WTC11 (cell line): Measurements from ENCODE around the gene TMEM106A. TPM values are rescaled to one million over a fixed set of nuclear protein-coding genes. Genes with fewer than 3 reads are reported as not detected.
A peak's percentile ranks its signal among the peaks of the same experiment; 100 is the strongest.

Experiments used
- ATAC-seq: fragments of 200-7000 bp; cut with Tn5 transposase; 2 replicates; pipeline ENCODE4 v1.10.0; 2021; ENCODE audit warnings: mild to moderate bottlenecking, moderate library complexity
- CTCF ChIA-PET: fragments of 300-600 bp; sonication (Branson Sonifier 250); formaldehyde crosslinking; loops from one replicate; lab custom pipeline; 2021; ENCODE audit warnings: antibody characterized with exemption; lab: Charles Lee
- POLR2A ChIA-PET: fragments of 350-600 bp; sonication (Branson Sonifier 250); formaldehyde crosslinking; loops from one replicate; lab custom pipeline; 2021; ENCODE audit warnings: antibody characterized with exemption; lab: Charles Lee
- DNase-seq: peaks from one replicate; pipeline ENCODE4 v3.0.0; 2021; ENCODE audit warnings: low spot score
- H3K27ac Mint-ChIP-seq: 2 replicates; pipeline ENCODE4 v1.8.0; 2021; ENCODE audit warnings: mixed read lengths
- H3K27me3 Mint-ChIP-seq: 2 replicates; pipeline ENCODE4 v1.8.0; 2021; ENCODE audit warnings: low read depth, mild to moderate bottlenecking, moderate library complexity, mixed read lengths
- H3K36me3 Mint-ChIP-seq: 2 replicates; pipeline ENCODE4 v1.8.0; 2021; ENCODE audit warnings: mixed read lengths
- H3K4me1 Mint-ChIP-seq: 2 replicates; pipeline ENCODE4 v1.8.0; 2022; ENCODE audit warnings: mixed read lengths
- H3K4me3 Mint-ChIP-seq: 2 replicates; pipeline ENCODE4 v1.8.0; 2021; ENCODE audit warnings: mild to moderate bottlenecking, moderate library complexity, mixed read lengths
- H3K9me3 Mint-ChIP-seq: 2 replicates; pipeline ENCODE4 v1.8.0; 2021; ENCODE audit warnings: mixed read lengths
- ESRRA ChIP-seq: sonication (generic); formaldehyde crosslinking; IDR thresholded peaks from 2 replicates; pipeline ENCODE4 v1.8.1; 2022; ENCODE audit warnings: mild to moderate bottlenecking, missing genetic modification reagents, borderline replicate concordance
- GABPB1 ChIP-seq: sonication (generic); formaldehyde crosslinking; IDR thresholded peaks from 2 replicates; pipeline ENCODE4 v1.8.1; 2023; ENCODE audit warnings: mild to moderate bottlenecking, missing genetic modification reagents
- MYBL2 ChIP-seq: sonication (generic); formaldehyde crosslinking; IDR thresholded peaks from 2 replicates; pipeline ENCODE4 v1.8.1; 2023; ENCODE audit warnings: mild to moderate bottlenecking, moderate library complexity, missing genetic modification reagents
- NFYB ChIP-seq: sonication (generic); formaldehyde crosslinking; conservative IDR thresholded peaks from 2 replicates; pipeline ENCODE4 v1.8.0; 2022; ENCODE audit warnings: low read depth, missing genetic modification reagents
- RELA ChIP-seq: sonication (generic); formaldehyde crosslinking; IDR thresholded peaks from 2 replicates; pipeline ENCODE4 v1.8.1; 2022; ENCODE audit warnings: missing genetic modification reagents, mild to moderate bottlenecking, borderline replicate concordance
- ZNF317 ChIP-seq: sonication (generic); formaldehyde crosslinking; IDR thresholded peaks from 2 replicates; pipeline ENCODE4 v1.8.1; 2023; ENCODE audit warnings: low read depth, mild to moderate bottlenecking, moderate library complexity, missing genetic modification reagents, borderline replicate concordance
- total RNA-seq: library from RNA; stranded (reverse); gene quantifications from 3 replicates; pipeline ENCODE4 v1.2.3, GENCODE V29; 2021
- TF ChIP-seq, protein P1 (sequence below): sonication (generic); formaldehyde crosslinking; IDR thresholded peaks from 2 replicates; pipeline ENCODE4 v1.8.1; 2023; ENCODE audit warnings: mild to moderate bottlenecking, moderate library complexity, missing genetic modification reagents
- TF ChIP-seq, protein P2 (sequence below): sonication (generic); formaldehyde crosslinking; IDR thresholded peaks from 2 replicates; pipeline ENCODE4 v1.8.0; 2023; ENCODE audit warnings: missing genetic modification reagents
- TF ChIP-seq, protein P3 (sequence below): sonication (generic); formaldehyde crosslinking; IDR thresholded peaks from 2 replicates; pipeline ENCODE4 v1.8.0; 2022; ENCODE audit warnings: mild to moderate bottlenecking, missing genetic modification reagents
- TF ChIP-seq, protein P4 (sequence below): sonication (generic); formaldehyde crosslinking; conservative IDR thresholded peaks from 2 replicates; pipeline ENCODE4 v1.8.1; 2023; ENCODE audit warnings: mild to moderate bottlenecking, low read depth, missing genetic modification reagents, moderate library complexity

Gene TMEM106A
- total RNA-seq, 1 experiment from 2014 or later, result 4.4 TPM

DNA sequence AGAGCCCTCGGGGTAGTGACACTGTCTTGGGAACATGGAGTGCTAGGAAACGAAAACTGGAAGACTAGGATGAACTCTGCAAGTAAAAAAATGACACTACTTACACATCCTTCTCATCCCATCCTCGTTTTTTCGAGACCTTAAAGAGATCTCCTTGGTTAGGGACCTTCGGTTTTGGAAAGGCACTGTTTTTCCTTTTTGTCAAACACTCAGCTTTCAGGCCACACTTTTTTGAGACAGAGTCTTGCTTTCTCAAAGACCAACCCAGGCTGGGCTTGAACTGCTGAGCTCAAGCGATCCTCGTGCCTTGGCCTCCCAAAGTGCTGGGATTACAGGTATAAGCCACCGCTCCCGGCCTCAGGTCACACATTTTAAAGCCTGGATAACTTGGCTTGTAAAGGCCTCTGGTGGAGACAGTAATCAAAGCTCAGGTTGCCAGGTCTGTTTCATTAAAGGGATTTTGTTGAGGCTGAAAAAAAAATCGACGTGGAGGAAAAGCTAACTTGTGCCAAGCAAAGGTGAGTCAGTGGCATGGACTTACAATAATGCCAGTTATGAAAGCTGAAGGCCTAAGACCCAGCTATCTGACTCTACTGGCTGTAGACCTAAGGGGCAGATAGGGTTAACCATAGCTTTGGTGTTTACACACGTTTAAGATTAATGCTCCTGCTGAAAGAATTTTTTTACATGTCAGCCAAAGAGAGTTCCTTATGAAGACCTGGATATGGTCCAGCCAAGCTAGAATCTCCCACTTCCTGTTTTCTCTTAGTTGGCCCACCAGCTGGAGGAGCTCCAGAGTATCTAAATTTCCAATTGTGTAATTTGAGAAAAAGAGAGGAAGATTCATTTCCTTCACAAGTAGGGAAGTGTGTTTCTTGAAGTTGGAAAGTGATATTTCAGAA is 39.8 kb upstream of the TMEM106A start:
- Mint-ChIP-seq H3K27ac (no peak overlapping the region), H3K27me3 (no peaks in the 10 kb centered on the region), H3K9me3 (no peaks in the 10 kb centered on the region), H3K36me3 (peaks cover 4% of the 10 kb centered on the region; the same call in 1 of the 2 replicates), H3K4me3 (no peak overlapping the region), H3K4me1 (no peaks in the 10 kb centered on the region; the same call in none of the 2 replicates)
- POLR2A ChIA-PET, result interaction anchor here (0.6 to 1.4 kb wide), 5 partner anchors 46 to 1035 kb away, joined by 3 to 8 read pairs (median 4); partner anchors contain the start of genes BRCA1 and VAT1
- DNase-seq (no peak), ATAC-seq (no peak)
- TF ChIP-seq, protein P1, sequence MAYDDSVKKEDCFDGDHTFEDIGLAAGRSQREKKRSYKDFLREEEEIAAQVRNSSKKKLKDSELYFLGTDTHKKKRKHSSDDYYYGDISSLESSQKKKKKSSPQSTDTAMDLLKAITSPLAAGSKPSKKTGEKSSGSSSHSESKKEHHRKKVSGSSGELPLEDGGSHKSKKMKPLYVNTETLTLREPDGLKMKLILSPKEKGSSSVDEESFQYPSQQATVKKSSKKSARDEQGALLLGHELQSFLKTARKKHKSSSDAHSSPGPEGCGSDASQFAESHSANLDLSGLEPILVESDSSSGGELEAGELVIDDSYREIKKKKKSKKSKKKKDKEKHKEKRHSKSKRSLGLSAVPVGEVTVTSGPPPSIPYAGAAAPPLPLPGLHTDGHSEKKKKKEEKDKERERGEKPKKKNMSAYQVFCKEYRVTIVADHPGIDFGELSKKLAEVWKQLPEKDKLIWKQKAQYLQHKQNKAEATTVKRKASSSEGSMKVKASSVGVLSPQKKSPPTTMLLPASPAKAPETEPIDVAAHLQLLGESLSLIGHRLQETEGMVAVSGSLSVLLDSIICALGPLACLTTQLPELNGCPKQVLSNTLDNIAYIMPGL (CRISPR knock-in tag), result no peak
- TF ChIP-seq, protein P2, sequence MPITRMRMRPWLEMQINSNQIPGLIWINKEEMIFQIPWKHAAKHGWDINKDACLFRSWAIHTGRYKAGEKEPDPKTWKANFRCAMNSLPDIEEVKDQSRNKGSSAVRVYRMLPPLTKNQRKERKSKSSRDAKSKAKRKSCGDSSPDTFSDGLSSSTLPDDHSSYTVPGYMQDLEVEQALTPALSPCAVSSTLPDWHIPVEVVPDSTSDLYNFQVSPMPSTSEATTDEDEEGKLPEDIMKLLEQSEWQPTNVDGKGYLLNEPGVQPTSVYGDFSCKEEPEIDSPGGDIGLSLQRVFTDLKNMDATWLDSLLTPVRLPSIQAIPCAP (CRISPR knock-in tag), result no peak
- TF ChIP-seq ZNF317 (CRISPR knock-in tag), result no peak
- CTCF ChIA-PET, result interaction anchor here (1.0 to 1.9 kb wide), 8 partner anchors 28 to 208 kb away, joined by 3 to 8 read pairs (median 5); partner anchors contain the start of genes AARSD1 and RPL27

DNA sequence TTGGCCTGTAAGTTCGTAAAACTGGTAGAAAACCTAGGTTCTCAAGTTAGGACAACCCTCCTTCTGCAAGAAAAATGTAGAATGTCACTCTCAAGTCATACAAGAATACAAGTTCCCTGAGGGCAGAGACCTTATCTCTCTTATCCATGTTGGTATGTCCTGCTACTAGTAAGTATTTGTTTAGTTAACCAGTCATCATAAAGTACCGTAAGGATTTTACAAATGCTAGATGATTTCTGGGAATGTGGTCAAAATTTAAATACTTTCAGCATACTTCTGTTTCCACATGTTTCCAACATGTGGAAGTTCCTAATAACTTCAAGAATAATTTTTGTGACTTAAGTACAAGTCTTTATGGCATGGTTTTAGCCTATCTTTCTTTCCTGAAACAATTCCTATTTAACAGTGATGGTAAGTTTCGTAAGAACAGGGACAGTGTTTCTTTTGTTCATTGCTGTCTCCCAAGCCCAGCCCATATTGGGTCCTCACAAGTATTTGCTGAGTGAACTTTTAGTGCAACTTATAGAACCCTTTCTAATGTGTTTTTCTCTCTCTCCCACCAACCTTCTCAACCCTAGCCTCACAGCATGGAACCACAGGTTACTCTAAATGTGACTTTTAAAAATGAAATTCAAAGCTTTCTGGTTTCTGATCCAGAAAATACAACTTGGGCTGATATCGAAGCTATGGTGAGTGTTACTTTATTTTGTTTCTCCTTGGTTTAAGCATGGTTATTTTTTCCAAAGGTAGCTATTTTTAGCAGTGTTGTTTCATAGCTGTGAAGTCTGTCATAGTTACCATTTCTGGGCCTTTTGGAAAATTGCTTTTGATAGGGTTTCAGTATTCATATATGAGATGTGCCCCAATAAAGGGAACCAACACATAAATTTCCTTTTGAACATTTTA is 36.2 kb upstream of the TMEM106A start:
- CTCF ChIA-PET, result no interaction called here
- Mint-ChIP-seq H3K36me3 (peaks cover 7% of the 10 kb centered on the region), H3K27me3 (no peaks in the 10 kb centered on the region), H3K4me3 (no peak overlapping the region), H3K4me1 (no peaks in the 10 kb centered on the region; the same call in none of the 2 replicates), H3K27ac (peak overlapping the region; percentile 7; the same call in 1 of the 2 replicates), H3K9me3 (no peaks in the 10 kb centered on the region)
- TF ChIP-seq, protein P3, sequence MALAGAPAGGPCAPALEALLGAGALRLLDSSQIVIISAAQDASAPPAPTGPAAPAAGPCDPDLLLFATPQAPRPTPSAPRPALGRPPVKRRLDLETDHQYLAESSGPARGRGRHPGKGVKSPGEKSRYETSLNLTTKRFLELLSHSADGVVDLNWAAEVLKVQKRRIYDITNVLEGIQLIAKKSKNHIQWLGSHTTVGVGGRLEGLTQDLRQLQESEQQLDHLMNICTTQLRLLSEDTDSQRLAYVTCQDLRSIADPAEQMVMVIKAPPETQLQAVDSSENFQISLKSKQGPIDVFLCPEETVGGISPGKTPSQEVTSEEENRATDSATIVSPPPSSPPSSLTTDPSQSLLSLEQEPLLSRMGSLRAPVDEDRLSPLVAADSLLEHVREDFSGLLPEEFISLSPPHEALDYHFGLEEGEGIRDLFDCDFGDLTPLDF (CRISPR knock-in tag), result no peak
- TF ChIP-seq MYBL2 (CRISPR knock-in tag), result no peak
- ATAC-seq (no peak), DNase-seq (no peak)
- POLR2A ChIA-PET, result no interaction called here

DNA sequence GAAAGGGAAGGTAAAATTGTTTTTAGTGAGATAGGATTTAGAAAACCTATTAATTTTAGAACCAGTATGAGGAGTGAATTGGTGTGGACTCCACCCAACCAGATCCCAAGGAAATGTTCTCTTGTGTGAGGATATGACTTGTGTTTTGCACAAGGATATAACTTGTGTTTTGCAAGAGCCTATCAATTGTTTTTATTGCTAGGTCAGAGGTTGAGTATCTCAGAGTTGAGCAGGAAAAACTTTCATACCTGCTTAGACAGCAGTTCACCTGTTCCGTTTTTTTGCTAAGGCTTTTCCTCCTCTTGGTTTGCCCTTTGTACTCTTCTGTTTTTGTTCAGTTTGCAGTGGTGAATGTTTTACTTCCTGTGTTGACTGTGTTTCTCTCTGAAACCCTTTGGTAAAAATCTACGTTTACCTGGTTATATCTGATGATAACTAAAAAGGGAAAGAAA is 35.5 kb upstream of the TMEM106A start:
- CTCF ChIA-PET, result no interaction called here
- H3K4me3 Mint-ChIP-seq, result no peak overlapping the region
- POLR2A ChIA-PET, result no interaction called here
- peak; percentile 53; the same call in 1 of the 2 replicates for TF ChIP-seq GABPB1 (CRISPR knock-in tag)
- TF ChIP-seq, protein P4, sequence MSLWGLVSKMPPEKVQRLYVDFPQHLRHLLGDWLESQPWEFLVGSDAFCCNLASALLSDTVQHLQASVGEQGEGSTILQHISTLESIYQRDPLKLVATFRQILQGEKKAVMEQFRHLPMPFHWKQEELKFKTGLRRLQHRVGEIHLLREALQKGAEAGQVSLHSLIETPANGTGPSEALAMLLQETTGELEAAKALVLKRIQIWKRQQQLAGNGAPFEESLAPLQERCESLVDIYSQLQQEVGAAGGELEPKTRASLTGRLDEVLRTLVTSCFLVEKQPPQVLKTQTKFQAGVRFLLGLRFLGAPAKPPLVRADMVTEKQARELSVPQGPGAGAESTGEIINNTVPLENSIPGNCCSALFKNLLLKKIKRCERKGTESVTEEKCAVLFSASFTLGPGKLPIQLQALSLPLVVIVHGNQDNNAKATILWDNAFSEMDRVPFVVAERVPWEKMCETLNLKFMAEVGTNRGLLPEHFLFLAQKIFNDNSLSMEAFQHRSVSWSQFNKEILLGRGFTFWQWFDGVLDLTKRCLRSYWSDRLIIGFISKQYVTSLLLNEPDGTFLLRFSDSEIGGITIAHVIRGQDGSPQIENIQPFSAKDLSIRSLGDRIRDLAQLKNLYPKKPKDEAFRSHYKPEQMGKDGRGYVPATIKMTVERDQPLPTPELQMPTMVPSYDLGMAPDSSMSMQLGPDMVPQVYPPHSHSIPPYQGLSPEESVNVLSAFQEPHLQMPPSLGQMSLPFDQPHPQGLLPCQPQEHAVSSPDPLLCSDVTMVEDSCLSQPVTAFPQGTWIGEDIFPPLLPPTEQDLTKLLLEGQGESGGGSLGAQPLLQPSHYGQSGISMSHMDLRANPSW (CRISPR knock-in tag), result no peak
- TF ChIP-seq ESRRA, result no peak
- no peak for TF ChIP-seq NFYB (CRISPR knock-in tag)
- no peak for TF ChIP-seq RELA (CRISPR knock-in tag)
- no peak for ATAC-seq
- H3K9me3 Mint-ChIP-seq, result no peaks in the 10 kb centered on the region
- no peak for DNase-seq
- H3K4me1 Mint-ChIP-seq, result no peaks in the 10 kb centered on the region; the same call in none of the 2 replicates
- no peak overlapping the region for H3K27ac Mint-ChIP-seq
- H3K27me3 Mint-ChIP-seq, result no peaks in the 10 kb centered on the region
- peaks cover 10% of the 10 kb centered on the region for H3K36me3 Mint-ChIP-seq
